AG08396 (cell line): ENCODE data around the gene B4GALT1.

Source experiments
- DNase-seq: peaks from one replicate; pipeline ENCODE4 v3.0.0; 2012; ENCODE audit warnings: low spot score, mixed read lengths

B4GALT1 gene

DNA sequence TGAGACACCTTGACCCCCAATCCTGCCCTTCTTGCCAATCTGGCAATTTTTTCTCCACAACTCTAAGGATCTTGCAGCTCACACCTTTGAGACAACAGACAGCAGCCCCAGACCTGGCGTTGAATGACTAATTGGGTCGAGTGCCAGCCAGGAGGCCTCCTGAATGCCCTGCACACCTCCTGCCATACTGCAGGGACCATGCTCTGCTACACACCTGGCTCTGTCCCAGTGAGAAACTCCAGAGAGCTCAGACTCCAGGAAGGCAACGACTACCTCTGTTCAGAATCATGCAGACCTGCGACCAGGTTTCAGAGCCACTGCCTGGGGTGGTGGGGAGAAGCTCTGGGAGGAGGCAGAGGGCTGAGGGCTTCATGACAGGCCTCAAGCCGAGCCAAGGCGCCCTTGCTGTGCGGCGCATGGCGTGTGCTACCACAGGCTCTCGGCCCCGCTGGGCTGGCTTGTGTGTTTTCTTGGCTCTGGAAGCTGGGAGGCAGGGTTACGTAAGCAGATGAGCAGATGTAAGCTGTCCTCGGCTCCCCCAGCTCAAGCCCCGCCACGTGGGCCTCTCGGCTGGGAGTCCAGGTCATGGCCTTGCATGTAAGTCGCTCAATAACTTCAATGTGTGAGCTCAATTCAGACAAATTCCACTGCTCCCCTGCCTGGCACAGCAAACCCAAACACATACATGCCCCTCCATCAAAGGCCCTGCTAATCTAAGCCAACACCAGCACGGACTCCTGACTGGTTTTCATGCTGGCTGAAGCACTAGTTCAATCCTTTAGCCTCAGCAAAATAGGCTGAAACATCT, 27.5 kb downstream of the B4GALT1 start:
- DNase-seq, result peak; percentile 74

DNA sequence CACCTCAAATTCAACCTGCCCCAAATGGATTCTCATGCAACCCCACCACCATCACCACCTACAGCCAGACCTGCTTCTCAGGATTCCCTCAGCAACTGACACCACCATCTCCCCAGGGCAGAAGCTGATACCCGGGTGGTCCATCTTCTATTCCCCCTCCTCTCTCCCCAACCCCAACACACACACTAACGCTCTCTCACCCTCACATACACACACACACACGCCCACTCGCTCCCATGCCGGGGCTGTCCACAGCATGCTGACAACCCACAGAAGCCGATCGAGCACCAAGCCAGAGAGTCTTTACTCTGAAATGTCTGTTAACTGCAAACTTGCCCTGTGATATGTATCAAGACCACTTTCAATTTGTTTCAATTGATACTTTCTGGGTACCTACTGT, 28.4 kb downstream of the B4GALT1 start:
- no peak for DNase-seq

DNA sequence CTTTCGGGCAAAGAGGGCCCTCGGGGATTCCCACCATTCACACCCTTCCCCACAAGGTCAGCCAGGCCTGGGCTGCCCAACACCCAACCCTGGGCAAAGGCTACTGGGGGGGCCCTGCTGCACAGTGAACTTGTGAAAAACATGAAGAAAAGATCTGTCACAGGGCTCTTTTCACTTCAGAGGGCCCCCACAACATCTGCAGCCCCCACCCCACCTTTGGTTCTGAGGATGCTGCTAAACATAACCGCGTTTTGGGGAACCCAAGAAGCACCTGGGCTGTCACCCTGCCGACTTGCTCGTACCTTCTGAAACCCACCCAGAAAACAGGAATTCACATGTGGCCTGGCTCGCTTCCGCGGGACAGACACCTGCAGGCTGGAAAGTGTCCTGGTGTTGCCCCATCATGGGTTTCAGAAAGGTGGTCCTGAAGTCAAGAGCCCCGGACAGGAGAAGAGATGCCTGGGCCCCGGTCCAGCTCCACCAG, 29.3 kb downstream of the B4GALT1 start:
- no peak for DNase-seq

DNA sequence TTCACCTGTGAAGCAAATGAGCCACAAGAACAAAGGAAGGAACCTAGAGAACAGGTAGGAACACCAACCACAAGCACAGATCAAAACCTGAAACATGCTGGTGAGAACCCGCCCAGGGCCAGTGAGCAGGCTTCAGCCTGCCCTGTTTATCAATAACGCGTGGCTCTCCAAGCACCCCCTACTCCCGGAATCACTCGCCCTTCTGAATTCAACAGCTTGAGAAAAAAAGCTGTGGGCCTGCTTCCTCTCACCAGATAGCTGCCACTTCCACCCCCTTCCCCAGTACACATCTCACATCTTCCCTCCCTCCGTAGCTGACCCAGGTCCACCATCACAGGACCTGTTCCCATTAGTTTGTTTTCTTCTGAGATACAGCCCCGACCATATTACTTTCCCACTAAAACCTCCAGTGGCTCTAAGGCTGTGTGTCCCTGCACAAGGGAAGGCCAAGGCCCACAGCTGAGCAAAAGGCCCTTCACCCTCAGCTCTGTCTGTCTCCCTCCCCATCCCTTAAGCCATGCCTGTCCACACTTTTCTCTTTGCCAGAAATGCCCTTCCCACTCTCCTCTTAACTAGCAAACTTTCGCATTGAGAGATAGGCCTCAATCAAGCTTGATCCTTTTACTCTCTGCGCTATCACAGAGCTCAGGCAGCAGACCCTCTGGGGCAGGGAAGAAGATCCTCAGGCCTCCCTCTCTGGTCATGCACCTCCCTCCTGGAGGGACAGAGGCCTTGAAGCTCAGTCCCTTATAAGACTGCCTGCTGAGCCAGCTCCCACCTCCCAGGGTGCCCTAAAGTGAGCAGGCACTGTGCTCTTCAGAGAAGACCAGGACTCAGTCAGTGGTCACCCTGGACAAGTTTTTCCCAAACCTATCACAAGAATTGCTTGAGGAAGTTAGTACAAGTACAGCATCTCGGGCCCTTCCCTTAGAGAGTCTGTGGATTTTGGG, 30.1 kb downstream of the B4GALT1 start:
- no peak for DNase-seq

DNA sequence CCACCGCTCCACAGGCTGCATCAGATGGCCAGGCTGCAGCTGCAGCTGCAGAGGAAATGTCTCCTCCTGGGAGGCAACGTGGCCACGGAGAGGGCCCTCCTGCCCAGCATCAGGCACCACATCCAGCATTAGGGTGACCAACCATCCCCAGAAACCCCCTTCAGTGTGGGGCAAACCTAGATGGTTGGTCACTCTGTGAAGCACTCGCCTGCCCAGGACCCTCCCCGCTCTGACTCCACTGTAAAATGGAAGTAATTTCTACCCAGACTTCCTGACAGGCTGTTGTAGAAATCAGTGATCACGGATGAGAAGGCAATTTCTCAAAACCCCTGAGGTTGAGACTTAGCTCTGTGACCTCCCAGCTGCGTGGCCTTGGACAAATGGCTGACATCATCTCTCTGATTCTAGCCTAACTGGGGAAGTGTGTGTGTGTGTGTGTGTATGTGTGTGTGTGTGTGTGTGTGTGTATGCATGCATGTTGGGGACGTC, 31.6 kb downstream of the B4GALT1 start:
- no peak for DNase-seq

DNA sequence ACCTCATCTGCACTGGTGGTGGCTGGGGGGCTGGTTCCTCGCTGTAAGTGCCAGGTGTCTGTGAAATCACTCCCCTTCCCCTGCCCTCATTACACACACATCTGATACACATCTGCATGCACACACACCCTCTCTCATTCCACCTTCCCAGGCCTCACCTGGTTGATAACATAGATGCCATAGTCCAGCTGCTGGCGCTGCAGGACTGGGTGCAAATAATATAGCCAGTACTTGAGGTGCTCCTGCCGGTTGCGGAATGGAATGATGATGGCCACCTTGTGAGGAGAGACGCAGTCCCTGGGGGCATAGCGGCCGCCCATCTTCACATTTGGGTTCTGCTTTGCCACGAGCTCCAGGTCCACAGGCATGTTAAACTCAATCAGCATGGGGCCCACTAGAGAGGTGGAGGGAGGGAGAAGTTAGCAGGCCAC, 32.1 kb downstream of the B4GALT1 start:
- DNase-seq, result no peak

DNA sequence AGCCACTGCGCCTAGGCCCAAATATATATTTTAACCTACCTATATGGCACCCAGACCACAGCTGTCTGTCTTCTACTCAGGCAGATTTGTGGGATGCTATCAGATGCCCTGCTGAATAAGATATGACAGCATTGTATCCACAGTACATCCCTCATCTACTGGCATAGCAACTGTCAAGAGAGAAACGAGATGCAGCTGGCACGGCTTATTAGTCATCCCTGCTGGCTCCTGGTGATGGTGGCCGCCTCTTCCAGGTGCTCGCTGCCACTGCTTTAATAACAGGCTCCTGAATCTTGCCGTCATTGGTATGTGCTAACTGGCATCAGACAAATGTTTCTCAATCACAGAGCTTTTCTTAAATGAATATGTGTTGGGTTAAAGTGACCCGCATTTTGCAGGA, 34.0 kb downstream of the B4GALT1 start:
- DNase-seq, result no peak

DNA sequence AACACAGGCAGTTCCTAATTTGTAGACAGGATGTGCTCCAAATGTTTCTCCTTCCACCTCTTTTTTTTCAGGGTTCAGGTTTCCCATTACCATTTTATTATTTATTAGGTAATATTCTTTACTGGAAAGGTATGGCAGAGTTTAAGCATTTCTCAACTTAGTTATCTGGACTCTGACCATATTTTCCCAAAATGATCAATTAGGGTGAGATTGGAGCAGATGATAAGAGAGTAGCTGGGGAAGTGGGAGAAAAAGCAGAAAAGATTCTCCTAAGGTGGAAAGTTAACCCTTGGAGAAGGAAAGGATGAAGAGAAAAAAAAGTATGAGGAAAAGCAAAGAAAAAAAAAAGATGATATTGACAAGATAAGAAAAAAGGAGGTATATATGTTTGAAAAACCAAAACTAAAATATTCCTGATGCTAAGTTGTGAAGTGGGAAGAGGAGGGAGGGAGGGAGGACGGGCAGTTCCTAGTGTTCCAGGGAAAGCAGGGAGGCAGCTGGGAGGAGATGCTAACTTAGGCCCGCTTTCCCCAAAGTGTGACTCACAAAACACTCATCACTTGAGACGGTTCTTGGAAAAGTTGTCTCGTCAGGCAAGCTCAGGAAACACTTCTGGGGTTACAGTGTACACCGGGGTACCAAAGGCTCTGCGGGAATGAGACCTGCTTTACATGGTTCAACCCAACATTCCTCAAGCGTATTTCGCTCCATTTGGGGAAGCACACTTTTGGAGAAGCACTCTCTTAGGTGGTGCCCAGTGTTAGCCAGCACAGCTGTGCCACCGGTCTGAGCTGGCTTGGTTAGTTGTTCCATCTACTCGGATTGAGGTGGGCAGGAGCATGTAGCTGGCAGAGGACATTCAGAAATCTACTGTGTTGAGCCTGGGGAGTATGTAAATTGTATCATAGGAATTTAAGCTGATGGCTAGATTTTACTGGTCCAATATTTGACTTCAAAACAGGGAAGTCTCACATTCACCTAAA, 35.1 kb downstream of the B4GALT1 start:
- DNase-seq, result peak; percentile 74

DNA sequence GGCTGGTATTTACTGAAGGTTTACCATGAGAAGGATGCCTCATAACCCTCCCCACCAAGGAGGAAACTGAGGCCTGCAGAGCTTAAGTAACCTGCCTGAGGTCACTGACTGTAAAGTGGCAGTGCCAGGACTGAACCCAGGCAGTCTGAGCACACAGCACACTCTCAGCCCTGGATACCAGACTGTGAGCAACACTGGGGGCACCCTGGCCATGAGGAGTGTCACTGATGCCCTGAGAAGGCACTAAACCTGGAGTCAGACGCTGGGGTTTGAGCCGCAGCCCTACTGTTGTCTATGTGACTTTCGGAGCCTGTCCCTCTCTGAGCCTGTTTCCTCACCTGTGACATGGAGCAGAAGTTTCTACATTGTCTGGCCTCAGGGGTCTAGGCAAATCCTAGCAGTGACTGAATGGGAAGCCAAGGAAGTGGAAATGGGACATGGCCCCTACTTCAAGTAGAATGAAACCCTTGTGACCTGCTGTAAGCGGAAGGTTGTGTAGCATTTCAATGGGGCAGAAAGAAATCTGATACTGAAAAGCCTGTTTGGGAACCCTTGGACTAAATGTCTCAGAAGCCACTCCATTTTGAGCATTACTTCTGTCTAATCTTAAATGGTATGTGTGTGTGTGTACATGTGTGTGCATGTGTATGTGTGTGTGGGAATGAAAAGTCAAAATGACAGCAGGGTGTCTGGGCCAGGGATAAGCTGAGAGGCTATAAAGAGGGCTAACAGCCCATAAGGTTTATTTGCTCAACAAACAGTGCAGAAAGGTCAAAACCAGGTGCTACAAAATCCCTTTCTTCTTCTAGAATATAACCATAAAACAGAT, 36.0 kb downstream of the B4GALT1 start:
- DNase-seq, result no peak

DNA sequence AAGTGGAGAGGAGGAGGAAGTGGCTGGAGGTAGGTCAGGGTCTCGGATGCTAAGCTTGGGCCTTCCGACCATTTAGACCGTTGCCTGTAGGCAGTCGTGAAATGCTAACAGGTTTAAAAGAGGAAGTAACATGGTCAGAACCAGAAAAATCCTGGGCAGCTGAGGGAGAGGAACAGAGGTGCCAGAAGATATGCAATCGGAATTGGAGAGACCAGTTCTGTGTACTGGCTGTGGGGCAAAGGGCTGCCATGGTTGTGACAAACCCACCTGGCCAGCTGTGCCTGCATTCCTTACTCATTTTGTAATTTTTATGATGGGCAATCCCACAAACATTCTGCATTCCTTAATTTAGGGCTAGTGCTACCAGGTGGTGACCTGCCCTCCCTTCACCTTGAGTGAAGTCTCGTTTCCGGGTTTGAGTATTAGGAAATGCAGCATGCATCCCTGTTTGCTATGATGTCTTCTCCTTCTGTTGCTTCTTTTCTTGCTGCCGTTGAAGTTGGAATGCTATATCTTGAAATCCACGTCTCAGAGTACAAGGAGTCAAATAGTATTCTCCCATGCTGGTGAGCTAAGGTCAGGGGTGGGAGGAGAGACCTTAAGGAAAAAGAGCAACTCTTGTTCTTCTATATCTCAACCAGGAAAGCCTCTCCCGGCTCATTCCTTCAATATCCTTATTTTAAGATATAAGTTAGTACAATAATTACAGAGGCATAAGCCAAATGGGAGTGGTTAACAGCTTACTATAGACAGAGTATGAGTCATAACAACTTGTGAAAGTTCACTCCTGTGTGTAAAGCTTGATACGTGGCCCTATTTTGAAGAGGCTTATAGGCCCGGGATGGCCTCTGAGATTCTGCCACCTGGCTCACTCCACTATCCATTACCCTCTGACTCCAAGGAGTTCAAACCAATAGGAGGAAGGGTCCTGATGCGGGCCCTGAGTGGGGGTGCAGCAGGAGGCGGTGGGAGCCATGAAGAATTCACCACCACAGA, 37.0 kb downstream of the B4GALT1 start:
- DNase-seq, result no peak

DNA sequence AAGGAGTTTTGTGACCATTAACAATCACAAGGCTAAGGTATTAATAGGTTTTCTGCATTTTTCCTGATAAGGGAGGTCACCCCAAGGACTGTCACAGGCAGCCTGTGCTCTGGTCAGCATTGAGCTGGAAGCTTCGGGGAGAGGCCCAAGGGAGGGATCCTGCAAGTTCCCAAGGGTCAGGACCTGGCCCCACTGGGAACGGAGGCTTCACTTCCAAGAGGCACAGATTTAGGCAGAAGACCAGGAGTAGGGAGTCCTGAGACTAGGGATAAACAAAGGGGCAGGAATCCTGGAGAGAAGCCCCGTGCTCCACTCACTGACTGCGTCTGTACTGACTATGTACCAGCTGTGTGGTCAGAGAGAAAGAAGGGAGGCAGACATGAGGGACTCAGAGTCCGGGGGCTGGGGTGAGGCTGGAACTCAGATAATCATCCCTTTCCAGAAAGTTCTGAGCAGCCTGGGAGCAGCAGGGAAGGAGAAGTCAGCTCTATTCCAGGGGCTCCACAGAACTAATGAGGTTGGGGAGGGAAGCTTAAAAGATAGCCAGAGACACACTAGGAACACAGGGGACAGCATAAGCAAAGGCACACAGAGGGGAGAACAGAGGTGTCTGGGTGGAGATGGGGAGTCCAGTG, 37.8 kb downstream of the B4GALT1 start:
- no peak for DNase-seq

DNA sequence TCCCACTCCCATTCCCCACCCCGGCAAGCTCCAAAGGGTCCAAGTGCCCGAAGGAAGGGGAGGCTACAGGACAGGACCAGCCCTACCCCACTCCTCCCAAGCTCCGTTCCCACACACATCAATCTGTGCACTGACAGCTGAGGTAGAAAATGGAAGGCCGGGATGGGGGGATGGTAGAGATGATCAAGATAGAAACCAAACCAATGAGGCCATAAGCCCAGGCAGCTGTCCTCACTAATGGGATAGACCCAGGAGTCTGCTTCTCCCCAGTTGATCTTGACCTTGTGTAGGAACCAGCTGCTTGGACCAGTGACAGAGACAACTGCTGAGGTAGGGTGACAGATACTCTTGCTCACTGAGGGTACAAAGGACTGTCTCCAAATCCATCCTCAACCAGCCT, 38.6 kb downstream of the B4GALT1 start:
- no peak for DNase-seq

DNA sequence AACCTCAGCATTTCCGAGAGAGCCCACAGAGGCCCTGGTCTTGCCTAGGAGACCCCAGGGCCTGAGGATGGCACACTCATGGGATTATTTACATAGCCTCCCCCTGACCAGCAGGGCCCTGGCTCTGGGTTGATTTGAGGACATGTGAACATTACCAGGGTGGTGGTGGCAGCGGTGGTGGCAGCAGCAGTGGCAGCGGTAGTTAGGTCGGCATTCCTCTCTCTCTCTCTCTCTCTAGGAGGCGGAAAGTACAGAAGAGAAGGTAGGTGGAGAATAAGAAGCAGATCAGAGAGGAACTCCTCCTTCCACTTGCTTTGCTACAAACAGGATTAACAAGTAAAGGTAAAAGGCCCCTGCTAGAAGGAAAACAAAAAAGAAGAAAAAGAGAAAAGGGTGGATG, 39.3 kb downstream of the B4GALT1 start:
- no peak for DNase-seq

DNA sequence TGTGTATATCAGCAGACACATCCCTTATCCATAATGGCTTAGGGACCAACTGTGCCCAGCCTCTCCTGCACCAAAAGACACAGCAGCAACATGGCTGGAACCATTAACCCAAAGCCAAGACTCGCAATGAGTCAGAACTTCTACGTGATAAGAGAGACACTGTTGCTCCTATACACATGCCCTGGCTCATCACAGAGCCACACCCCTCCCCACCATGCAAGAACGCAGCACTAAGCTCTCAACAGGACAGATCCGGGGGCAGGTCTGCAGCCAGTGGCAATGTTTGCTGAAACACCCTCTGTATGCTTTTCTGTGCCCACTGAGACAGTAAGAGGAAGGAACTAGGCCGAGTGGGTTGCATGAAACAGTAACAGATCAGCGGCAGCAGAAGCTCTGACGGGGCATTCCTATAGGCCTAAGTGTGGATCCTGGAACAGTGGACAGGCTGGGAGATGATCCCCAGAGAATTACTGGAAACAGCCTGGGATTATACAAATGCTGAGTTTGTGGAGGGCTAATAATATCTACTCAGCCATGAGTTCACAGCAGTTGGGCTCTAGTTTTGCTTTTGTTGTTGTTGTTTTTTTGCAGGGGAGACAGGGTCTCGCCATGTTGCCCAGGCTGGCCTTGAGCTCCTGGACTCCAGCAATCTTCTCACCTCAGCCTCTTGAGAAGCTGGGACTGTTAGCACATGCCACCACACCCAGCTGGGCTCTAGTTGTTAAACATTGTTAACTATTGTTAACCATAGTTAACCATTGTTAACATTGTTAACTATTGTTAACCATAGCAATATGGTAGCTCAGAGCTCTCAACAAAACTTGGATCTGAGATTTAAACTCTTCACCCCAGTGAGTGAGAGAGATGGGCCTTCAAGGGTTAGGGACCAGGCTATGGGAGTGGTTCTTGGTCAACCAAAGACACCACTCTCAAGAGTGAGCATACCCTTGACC, 41.0 kb downstream of the B4GALT1 start:
- no peak for DNase-seq

DNA sequence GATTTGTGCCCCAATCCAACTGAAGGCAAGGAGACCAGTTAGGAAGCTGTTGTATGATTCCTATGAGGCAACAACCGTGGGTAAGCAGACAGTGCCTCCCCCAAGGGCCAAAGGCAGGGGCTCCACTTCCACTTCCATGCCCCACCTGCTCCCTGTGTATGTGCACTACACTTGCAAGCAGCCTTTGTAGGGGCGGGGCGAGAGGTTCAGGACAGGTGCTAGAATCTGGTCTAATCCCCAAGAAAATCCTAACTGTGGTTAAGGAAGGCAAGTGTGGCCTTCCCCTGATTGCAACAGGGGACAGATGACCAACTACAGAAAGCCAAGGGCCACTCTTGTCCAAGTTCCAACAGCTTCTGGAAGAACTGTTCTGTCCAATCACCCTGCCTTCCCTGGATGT, 41.7 kb downstream of the B4GALT1 start:
- no peak for DNase-seq

DNA sequence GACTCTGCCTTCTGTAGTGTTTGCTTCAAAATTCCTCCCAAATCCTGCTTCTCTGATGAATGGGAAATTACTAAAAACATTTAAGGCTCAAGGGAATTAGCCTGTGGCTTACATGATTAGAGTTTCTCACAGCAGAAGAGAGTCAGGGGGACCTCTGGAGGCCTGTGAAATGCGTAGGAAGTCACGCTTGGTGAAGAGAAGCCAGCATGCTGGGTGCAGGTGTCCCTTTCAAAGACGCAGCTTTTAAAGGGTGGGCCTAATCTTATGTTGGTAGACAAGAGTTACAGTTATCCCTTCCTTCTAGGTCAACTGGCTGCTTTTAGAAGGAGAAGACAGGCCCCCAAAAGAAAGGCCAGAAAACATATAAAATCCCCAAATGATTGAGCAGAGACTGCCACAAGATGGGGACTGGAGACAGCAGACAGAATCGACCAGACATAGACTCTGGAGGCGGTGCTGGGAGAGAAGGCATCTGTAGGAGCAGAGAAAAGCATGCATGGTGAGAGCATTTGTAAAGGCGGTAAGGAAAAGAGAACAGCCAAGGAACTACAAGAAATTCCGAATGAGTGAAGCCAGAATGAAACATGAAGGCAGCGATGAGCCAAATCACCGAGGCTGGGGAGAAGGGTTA, 42.3 kb downstream of the B4GALT1 start:
- no peak for DNase-seq

DNA sequence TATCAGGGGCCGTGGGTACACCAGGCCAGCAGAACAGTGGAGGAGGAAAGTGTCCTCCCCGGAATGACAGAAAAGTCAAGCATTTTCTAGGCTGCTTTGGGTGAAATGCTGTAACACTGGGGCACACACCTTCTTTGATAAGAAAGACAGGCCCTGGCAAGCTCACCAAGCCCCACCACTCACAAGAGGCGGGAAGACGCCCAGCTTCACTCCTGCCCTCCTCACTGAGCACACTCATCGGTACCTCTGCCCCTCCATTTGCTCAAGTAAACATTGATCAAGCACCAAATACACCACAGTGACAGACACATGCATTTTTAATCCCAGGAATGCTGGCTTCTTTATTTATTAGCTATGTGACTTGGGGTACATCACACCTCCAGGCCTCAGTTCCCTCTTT, 43.1 kb downstream of the B4GALT1 start:
- no peak for DNase-seq
